Loucy (cell line): ENCODE measurements around the gene FKBP14.

Experiments used
- EZH2phosphoT487 ChIP-seq: fragments of 200-600 bp; IDR thresholded peaks from 2 replicates; pipeline ENCODE4 v1.6.1; 2018; ENCODE audit warnings: antibody characterized with exemption, mild to moderate bottlenecking, moderate library complexity, borderline replicate concordance
- TF ChIP-seq, protein P1 (sequence below): fragments of 200-600 bp; sonication (generic); conservative IDR thresholded peaks from 2 replicates; pipeline ENCODE4 v1.5.1; 2014; ENCODE audit warnings: mild to moderate bottlenecking, antibody characterized with exemption, low read length

- TF ChIP-seq, protein P1, sequence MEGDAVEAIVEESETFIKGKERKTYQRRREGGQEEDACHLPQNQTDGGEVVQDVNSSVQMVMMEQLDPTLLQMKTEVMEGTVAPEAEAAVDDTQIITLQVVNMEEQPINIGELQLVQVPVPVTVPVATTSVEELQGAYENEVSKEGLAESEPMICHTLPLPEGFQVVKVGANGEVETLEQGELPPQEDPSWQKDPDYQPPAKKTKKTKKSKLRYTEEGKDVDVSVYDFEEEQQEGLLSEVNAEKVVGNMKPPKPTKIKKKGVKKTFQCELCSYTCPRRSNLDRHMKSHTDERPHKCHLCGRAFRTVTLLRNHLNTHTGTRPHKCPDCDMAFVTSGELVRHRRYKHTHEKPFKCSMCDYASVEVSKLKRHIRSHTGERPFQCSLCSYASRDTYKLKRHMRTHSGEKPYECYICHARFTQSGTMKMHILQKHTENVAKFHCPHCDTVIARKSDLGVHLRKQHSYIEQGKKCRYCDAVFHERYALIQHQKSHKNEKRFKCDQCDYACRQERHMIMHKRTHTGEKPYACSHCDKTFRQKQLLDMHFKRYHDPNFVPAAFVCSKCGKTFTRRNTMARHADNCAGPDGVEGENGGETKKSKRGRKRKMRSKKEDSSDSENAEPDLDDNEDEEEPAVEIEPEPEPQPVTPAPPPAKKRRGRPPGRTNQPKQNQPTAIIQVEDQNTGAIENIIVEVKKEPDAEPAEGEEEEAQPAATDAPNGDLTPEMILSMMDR = no peak
- TF ChIP-seq EZH2phosphoT487 = no peak
These were observed 2.5 kb upstream of the FKBP14 start for GRCh38 chr7:30028749-30029635.
